Neural cell (in vitro differentiated cells): ENCODE measurements around the gene FNBP1. TPM values are rescaled to one million over a fixed set of nuclear protein-coding genes. Genes with fewer than 3 reads are reported as not detected.
"Not testable (repeated sequence)": the region's sequence is repeated elsewhere in the genome, so short reads cannot be mapped to it uniquely, and the experiment has no call there.

Source experiments
- H2AFZ ChIP-seq: fragments of 200-600, 300-800 bp; sonication (generic), shearing (Covaris generic); 2 replicates; pipeline ENCODE4 v1.6.0; 2014; ENCODE audit warnings: low read depth, mild to moderate bottlenecking, antibody characterized with exemption, low read length, moderate library complexity
- H3F3A ChIP-seq: fragments of 200-600 bp; shearing (Covaris generic); 2 replicates; pipeline ENCODE4 v1.6.1; 2016; ENCODE audit warnings: mild to moderate bottlenecking, moderate library complexity, mixed read lengths, antibody characterized with exemption, low read length; ENCODE audit not compliant: insufficient read depth, poor library complexity, severe bottlenecking
- H3K27ac ChIP-seq: fragments of 200-600, 300-800 bp; sonication (generic), shearing (Covaris generic); 2 replicates; pipeline ENCODE4 v1.5.1; 2014; ENCODE audit warnings: mild to moderate bottlenecking, low read length, moderate library complexity
- H3K27me3 ChIP-seq: fragments of 300-800, 200-600 bp; sonication (generic), shearing (Covaris generic); 2 replicates; pipeline ENCODE4 v1.6.0; 2014; ENCODE audit warnings: mild to moderate bottlenecking, low read depth, low read length, moderate library complexity; ENCODE audit not compliant: insufficient read depth
- H3K36me3 ChIP-seq: fragments of 300-800, 200-600 bp; sonication (generic), shearing (Covaris generic); 2 replicates; pipeline ENCODE4 v1.5.1; 2014; ENCODE audit warnings: mild to moderate bottlenecking, antibody characterized with exemption, low read length, moderate library complexity; ENCODE audit not compliant: insufficient read depth
- H3K4me2 ChIP-seq: fragments of 300-800, 200-600 bp; sonication (generic), shearing (Covaris generic); 2 replicates; pipeline ENCODE4 v1.6.0; 2014; ENCODE audit warnings: mild to moderate bottlenecking, low read length
- H3K4me3 ChIP-seq: fragments of 300-800, 200-600 bp; sonication (generic), shearing (Covaris generic); 2 replicates; pipeline ENCODE4 v1.5.1; 2014; ENCODE audit warnings: mild to moderate bottlenecking, low read length, moderate library complexity
- H3K79me2 ChIP-seq: fragments of 200-600 bp; shearing (Covaris generic); replicated peaks from 2 replicates; pipeline ENCODE4 v1.6.0; 2014; ENCODE audit warnings: mild to moderate bottlenecking, low read length, moderate library complexity; ENCODE audit not compliant: insufficient read depth
- H3K9ac ChIP-seq: fragments of 300-800, 200-600 bp; sonication (generic), shearing (Covaris generic); 2 replicates; pipeline ENCODE4 v1.6.1; 2016; ENCODE audit warnings: mild to moderate bottlenecking, low read length, mixed read lengths
- H3K9me2 ChIP-seq: fragments of 200-600 bp; shearing (Covaris generic); 2 replicates; pipeline ENCODE4 v1.6.1; 2016; ENCODE audit warnings: mild to moderate bottlenecking, low read length, mixed read lengths; ENCODE audit not compliant: insufficient read depth
- H3K9me3 ChIP-seq: fragments of 200-600, 300-800 bp; sonication (generic), shearing (Covaris generic); 2 replicates; pipeline ENCODE4 v1.6.1; 2016; ENCODE audit warnings: mild to moderate bottlenecking, mixed run types, low read length, moderate library complexity, mixed read lengths
- H4K20me1 ChIP-seq: fragments of 200-600 bp; shearing (Covaris generic); 2 replicates; pipeline ENCODE4 v1.6.1; 2016; ENCODE audit warnings: mild to moderate bottlenecking, mixed run types; ENCODE audit not compliant: insufficient read depth
- EP300 ChIP-seq: fragments of 450-650 bp; conservative IDR thresholded peaks from 2 replicates; pipeline ENCODE4 v1.6.1; 2014; ENCODE audit warnings: antibody characterized with exemption, mild to moderate bottlenecking, moderate library complexity; ENCODE audit not compliant: poor library complexity, severe bottlenecking
- EZH2 ChIP-seq: fragments of 200-600, 300-800 bp; shearing (Covaris generic), sonication (generic); IDR thresholded peaks from 2 replicates; pipeline ENCODE4 v1.6.1; 2014; ENCODE audit warnings: antibody characterized with exemption, low read length, borderline replicate concordance, mild to moderate bottlenecking; ENCODE audit not compliant: insufficient read depth, poor library complexity, severe bottlenecking
- MXI1 ChIP-seq: fragments of 450-650 bp; conservative IDR thresholded peaks from 2 replicates; pipeline ENCODE4 v1.6.1; 2014; ENCODE audit warnings: antibody characterized with exemption, mild to moderate bottlenecking; ENCODE audit not compliant: poor library complexity, severe bottlenecking
- POLR2AphosphoS5 ChIP-seq: IDR thresholded peaks from 2 replicates; pipeline ENCODE4 v1.6.1; 2012
- RAD21 ChIP-seq: fragments of 450-650 bp; conservative IDR thresholded peaks from 2 replicates; pipeline ENCODE4 v1.6.1; 2014; ENCODE audit warnings: antibody characterized with exemption, mild to moderate bottlenecking, moderate library complexity
- SMC3 ChIP-seq: fragments of 450-650 bp; conservative IDR thresholded peaks from 2 replicates; pipeline ENCODE4 v1.6.1; 2014; ENCODE audit warnings: antibody characterized with exemption, mild to moderate bottlenecking, moderate library complexity; ENCODE audit not compliant: poor library complexity
- TAF1 ChIP-seq: IDR thresholded peaks from 2 replicates; pipeline ENCODE4 v1.6.1; 2012; ENCODE audit warnings: low read depth
- polyA plus RNA-seq: library from polyadenylated mRNA; depleted of rRNA; stranded (reverse); fragments of >200 nt; gene quantifications from 2 replicates; pipeline ENCODE4 v1.2.3, GENCODE V29; 2014
- TF ChIP-seq, protein P1 (sequence below): fragments of 450-650 bp; IDR thresholded peaks from 2 replicates; pipeline ENCODE4 v1.5.1; 2014; ENCODE audit warnings: antibody characterized with exemption, mild to moderate bottlenecking, moderate library complexity; ENCODE audit not compliant: poor library complexity, severe bottlenecking
- TF ChIP-seq, protein P2 (sequence below): IDR thresholded peaks from 2 replicates; pipeline ENCODE4 v1.6.1; 2012; ENCODE audit warnings: borderline replicate concordance

Gene FNBP1
- polyA plus RNA-seq, 1 donor from 2014 or later = 16.6 TPM

DNA sequence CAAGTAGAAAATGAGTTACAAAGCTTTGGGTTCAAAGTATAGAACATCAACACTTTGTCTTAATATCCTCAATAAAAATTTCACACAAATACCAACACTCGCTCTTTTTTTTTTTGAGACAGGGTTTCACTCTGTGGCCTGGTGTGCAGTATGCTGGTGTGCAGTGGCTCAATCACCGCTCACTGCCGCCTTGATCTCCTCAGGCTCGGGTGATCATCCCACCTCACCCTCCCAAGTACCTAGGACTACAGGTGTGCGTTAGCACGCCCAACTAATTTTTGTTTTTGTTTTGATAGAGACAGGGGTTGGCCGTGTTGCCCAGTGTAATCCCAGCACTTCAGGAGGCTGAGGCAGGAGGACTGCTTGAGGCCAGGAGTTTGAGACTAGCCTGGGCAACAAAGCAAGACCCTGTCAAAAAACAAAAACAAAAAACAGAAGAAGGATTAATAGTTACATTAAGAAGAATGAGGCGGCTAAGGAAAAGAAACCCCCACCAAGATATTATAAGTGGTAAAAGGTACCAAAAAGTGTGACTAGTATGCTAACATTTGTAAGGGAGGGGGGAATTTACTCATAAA, 20.3 kb downstream of the FNBP1 start:
- Histone ChIP-seq H4K20me1 (no peaks in the 10 kb centered on the region), H3K4me2 (no peak overlapping the region), H3K79me2 (peaks cover 2% of the 10 kb centered on the region), H3K9me2 (no peaks in the 10 kb centered on the region), H3F3A (no peaks in the 10 kb centered on the region), H2AFZ (no peak overlapping the region), H3K27me3 (no peaks in the 10 kb centered on the region), H3K9me3 (no peaks in the 10 kb centered on the region), H3K4me3 (no peak overlapping the region), H3K36me3 (no peaks in the 10 kb centered on the region), H3K27ac (no peak overlapping the region), H3K9ac (no peak overlapping the region)
- TF ChIP-seq MXI1 (no peak), TAF1 (no peak), SMC3 (no peak), RAD21 (no peak), EZH2 (no peak), POLR2AphosphoS5 (no peak), EP300 (no peak)
- TF ChIP-seq, protein P1, sequence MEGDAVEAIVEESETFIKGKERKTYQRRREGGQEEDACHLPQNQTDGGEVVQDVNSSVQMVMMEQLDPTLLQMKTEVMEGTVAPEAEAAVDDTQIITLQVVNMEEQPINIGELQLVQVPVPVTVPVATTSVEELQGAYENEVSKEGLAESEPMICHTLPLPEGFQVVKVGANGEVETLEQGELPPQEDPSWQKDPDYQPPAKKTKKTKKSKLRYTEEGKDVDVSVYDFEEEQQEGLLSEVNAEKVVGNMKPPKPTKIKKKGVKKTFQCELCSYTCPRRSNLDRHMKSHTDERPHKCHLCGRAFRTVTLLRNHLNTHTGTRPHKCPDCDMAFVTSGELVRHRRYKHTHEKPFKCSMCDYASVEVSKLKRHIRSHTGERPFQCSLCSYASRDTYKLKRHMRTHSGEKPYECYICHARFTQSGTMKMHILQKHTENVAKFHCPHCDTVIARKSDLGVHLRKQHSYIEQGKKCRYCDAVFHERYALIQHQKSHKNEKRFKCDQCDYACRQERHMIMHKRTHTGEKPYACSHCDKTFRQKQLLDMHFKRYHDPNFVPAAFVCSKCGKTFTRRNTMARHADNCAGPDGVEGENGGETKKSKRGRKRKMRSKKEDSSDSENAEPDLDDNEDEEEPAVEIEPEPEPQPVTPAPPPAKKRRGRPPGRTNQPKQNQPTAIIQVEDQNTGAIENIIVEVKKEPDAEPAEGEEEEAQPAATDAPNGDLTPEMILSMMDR = no peak
- TF ChIP-seq, protein P2, sequence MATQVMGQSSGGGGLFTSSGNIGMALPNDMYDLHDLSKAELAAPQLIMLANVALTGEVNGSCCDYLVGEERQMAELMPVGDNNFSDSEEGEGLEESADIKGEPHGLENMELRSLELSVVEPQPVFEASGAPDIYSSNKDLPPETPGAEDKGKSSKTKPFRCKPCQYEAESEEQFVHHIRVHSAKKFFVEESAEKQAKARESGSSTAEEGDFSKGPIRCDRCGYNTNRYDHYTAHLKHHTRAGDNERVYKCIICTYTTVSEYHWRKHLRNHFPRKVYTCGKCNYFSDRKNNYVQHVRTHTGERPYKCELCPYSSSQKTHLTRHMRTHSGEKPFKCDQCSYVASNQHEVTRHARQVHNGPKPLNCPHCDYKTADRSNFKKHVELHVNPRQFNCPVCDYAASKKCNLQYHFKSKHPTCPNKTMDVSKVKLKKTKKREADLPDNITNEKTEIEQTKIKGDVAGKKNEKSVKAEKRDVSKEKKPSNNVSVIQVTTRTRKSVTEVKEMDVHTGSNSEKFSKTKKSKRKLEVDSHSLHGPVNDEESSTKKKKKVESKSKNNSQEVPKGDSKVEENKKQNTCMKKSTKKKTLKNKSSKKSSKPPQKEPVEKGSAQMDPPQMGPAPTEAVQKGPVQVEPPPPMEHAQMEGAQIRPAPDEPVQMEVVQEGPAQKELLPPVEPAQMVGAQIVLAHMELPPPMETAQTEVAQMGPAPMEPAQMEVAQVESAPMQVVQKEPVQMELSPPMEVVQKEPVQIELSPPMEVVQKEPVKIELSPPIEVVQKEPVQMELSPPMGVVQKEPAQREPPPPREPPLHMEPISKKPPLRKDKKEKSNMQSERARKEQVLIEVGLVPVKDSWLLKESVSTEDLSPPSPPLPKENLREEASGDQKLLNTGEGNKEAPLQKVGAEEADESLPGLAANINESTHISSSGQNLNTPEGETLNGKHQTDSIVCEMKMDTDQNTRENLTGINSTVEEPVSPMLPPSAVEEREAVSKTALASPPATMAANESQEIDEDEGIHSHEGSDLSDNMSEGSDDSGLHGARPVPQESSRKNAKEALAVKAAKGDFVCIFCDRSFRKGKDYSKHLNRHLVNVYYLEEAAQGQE = no peak

DNA sequence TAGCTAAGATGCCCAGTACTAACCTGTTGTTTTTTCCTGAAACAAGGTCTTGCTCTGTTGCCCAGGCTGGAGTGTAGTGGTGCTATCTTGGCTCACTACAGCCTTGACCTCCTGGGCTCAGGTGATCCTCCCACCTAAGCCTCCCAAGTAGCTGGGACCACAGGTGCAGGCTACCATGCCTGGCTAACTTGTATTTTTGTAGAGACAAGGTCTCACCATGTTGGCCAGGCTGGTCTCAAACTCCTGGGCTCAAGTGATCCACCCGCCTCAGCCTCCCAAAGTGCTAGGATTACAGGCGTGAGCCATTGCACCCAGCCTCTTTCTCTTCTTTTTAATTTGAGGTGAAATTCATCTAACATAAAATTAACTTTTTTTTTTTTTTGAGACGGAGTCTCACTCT, 21.1 kb downstream of the FNBP1 start:
- H3K4me2 ChIP-seq, H3F3A ChIP-seq, H3K9ac ChIP-seq, H3K36me3 ChIP-seq, H3K9me3 ChIP-seq, H3K27ac ChIP-seq, H3K9me2 ChIP-seq, H3K4me3 ChIP-seq, H4K20me1 ChIP-seq, H3K27me3 ChIP-seq, H3K79me2 ChIP-seq, H2AFZ ChIP-seq: not testable (repeated sequence)

- Histone ChIP-seq H4K20me1 (no peaks in the 10 kb centered on the region), H3K9me3 (no peaks in the 10 kb centered on the region), H3K27ac (no peak overlapping the region), H3K27me3 (no peaks in the 10 kb centered on the region), H3K79me2 (no peaks in the 10 kb centered on the region), H3K36me3 (no peaks in the 10 kb centered on the region), H3F3A (no peaks in the 10 kb centered on the region), H3K9ac (no peak overlapping the region), H3K4me3 (no peak overlapping the region), H2AFZ (no peak overlapping the region), H3K4me2 (no peak overlapping the region), H3K9me2 (no peaks in the 10 kb centered on the region)
- TF ChIP-seq, protein P1 = no peak
- TF ChIP-seq SMC3 (no peak), EP300 (no peak), EZH2 (no peak), TAF1 (no peak), POLR2AphosphoS5 (no peak), RAD21 (no peak), MXI1 (no peak)
- TF ChIP-seq, protein P2 = no peak
These were observed 21.9 kb downstream of the FNBP1 start for GRCh38 chr9:130021123-130021522.
